HK-2 (cell line): ENCODE data around the gene CPNE2.

Source experiments
- DNase-seq: peaks from one replicate; pipeline ENCODE4 v3.0.0-alpha.2; 2018; ENCODE audit not compliant: unreplicated experiment

CPNE2 gene

GRCh38 chr16:57144027-57144426 is 51.6 kb downstream of the CPNE2 start:
- no peak for DNase-seq

GRCh38 chr16:57145046-57146021 is 53.0 kb downstream of the CPNE2 start:
- DNase-seq: no peak

- no peak for DNase-seq
Observed at GRCh38 chr16:57146040-57146647, 53.8 kb downstream of the CPNE2 start.

GRCh38 chr16:57146735-57147134 is 54.4 kb downstream of the CPNE2 start:
- no peak for DNase-seq

GRCh38 chr16:57147381-57148221 is 55.2 kb downstream of the CPNE2 start:
- DNase-seq: no peak

- DNase-seq: no peak
Observed at GRCh38 chr16:57148481-57148880, 56.1 kb downstream of the CPNE2 start.

GRCh38 chr16:57149391-57149790 is 57.0 kb downstream of the CPNE2 start:
- no peak for DNase-seq

GRCh38 chr16:57150682-57151330 is 58.4 kb downstream of the CPNE2 start:
- no peak for DNase-seq

GRCh38 chr16:57151369-57151768 is 59.0 kb downstream of the CPNE2 start:
- DNase-seq: no peak

- no peak for DNase-seq
Observed at GRCh38 chr16:57152096-57153093, 60.0 kb downstream of the CPNE2 start.

- DNase-seq: no peak
Observed at GRCh38 chr16:57153841-57154240, 61.5 kb downstream of the CPNE2 start.

GRCh38 chr16:57155702-57156350 is 63.4 kb downstream of the CPNE2 start:
- DNase-seq: no peak

GRCh38 chr16:57156351-57156703 is 63.9 kb downstream of the CPNE2 start:
- no peak for DNase-seq

GRCh38 chr16:57157533-57157932 is 65.2 kb downstream of the CPNE2 start:
- no peak for DNase-seq

GRCh38 chr16:57159447-57159846 is 67.1 kb downstream of the CPNE2 start:
- DNase-seq: no peak

- no peak for DNase-seq
Observed at GRCh38 chr16:57163842-57164241, 71.5 kb downstream of the CPNE2 start.

- no peak for DNase-seq
Observed at GRCh38 chr16:57165483-57165882, 73.1 kb downstream of the CPNE2 start.

- no peak for DNase-seq
Observed at GRCh38 chr16:57165938-57166337, 73.6 kb downstream of the CPNE2 start.

- no peak for DNase-seq
Observed at GRCh38 chr16:57166451-57166850, 74.1 kb downstream of the CPNE2 start.

- DNase-seq: no peak
Observed at GRCh38 chr16:57166951-57167350, 74.6 kb downstream of the CPNE2 start.
